ENCODE measurements around the gene WNT6.

- no peak for TF ChIP-seq CTCF (IDR thresholded peaks at IDR 0.05; ENCODE audit: low read depth, low read length, missing input control)
- TF ChIP-seq, protein P1, sequence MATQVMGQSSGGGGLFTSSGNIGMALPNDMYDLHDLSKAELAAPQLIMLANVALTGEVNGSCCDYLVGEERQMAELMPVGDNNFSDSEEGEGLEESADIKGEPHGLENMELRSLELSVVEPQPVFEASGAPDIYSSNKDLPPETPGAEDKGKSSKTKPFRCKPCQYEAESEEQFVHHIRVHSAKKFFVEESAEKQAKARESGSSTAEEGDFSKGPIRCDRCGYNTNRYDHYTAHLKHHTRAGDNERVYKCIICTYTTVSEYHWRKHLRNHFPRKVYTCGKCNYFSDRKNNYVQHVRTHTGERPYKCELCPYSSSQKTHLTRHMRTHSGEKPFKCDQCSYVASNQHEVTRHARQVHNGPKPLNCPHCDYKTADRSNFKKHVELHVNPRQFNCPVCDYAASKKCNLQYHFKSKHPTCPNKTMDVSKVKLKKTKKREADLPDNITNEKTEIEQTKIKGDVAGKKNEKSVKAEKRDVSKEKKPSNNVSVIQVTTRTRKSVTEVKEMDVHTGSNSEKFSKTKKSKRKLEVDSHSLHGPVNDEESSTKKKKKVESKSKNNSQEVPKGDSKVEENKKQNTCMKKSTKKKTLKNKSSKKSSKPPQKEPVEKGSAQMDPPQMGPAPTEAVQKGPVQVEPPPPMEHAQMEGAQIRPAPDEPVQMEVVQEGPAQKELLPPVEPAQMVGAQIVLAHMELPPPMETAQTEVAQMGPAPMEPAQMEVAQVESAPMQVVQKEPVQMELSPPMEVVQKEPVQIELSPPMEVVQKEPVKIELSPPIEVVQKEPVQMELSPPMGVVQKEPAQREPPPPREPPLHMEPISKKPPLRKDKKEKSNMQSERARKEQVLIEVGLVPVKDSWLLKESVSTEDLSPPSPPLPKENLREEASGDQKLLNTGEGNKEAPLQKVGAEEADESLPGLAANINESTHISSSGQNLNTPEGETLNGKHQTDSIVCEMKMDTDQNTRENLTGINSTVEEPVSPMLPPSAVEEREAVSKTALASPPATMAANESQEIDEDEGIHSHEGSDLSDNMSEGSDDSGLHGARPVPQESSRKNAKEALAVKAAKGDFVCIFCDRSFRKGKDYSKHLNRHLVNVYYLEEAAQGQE (IDR thresholded peaks at IDR 0.05) = no peak
- no peak for TF ChIP-seq JUND (IDR thresholded peaks at IDR 0.05)
- no peak for TF ChIP-seq RAD21 (IDR thresholded peaks at IDR 0.05)
- TF ChIP-seq, protein P2, sequence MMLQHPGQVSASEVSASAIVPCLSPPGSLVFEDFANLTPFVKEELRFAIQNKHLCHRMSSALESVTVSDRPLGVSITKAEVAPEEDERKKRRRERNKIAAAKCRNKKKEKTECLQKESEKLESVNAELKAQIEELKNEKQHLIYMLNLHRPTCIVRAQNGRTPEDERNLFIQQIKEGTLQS (IDR thresholded peaks at IDR 0.05) = no peak
- TF ChIP-seq YY1 (IDR thresholded peaks at IDR 0.05) = no peak
- TF ChIP-seq TAF1 (conservative IDR thresholded peaks at IDR 0.05) = no peak
- no peak for TF ChIP-seq GABPA (IDR thresholded peaks at IDR 0.05 in 1 of 2, conservative IDR thresholded peaks at IDR 0.05 in 1 of 2)
- TF ChIP-seq, protein P3, sequence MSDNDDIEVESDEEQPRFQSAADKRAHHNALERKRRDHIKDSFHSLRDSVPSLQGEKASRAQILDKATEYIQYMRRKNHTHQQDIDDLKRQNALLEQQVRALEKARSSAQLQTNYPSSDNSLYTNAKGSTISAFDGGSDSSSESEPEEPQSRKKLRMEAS (IDR thresholded peaks at IDR 0.05) = no peak
- TF ChIP-seq SP1 (IDR thresholded peaks at IDR 0.05) = no peak
- TF ChIP-seq NR2F2 (IDR thresholded peaks at IDR 0.05) = no peak
- TF ChIP-seq FOXA1 (IDR thresholded peaks at IDR 0.05) = no peak
Measured at GRCh38 chr2:218850796-218851195, 8.8 kb upstream of the WNT6 start.
